HG03460 (cell line): Measurements from ENCODE around the gene RFPL2.
"Not testable (repeated sequence)": the region's sequence is repeated elsewhere in the genome, so short reads cannot be mapped to it uniquely, and the experiment has no call there.

ENCODE experiments used
- ATAC-seq: cut with Tn5 transposase; IDR thresholded peaks from one replicate; pipeline ENCODE4 v1.9.1; 2021; ENCODE audit not compliant: unreplicated experiment

Gene RFPL2

DNA sequence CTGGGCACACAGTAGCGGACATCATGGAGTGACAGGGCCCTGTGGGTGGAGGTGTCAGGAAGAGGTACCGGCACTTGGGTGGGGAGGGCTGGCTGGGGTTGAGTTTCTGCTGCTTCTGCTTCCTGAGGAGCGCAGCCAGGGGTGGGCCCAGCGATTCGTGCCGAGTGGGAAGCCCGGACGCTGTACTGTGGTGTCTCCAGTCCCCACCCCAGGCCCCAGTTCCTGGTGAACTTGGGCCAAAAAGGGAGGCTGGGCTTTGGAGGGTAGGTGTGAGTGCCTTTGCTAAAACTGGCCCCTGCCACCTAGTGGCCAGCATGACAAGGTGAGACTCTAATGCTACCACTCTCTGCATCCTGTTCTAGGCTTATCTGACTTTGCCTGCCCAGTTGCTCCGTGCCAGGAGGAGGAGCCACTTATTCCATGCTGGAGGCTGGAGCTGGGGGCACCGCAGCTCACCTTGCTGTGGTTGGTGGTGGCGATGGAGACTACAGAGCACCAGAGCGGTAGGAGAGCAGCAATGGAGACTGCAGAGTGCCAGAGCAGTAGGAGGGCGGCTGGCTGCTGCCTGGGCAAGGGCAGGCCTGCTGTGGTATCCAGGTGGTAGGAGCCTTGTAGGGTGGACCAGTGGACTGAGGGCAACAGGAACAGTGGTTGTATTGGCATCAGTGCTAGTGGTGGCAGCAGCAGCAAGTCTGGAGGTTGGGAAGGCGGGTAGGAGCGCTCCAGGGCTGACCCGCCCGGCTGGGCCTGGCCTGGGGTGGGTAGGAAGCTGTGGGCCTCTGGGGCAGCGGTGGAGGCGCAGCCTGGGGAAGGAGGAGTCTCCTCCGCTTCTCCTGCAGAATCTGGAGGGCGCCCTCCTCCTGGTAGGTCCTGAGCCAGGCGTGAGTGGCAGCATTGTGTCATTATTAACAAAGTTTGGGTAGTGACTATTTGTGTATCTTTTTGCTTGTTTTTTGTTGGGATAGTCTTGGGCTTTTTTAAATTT is 2.2 kb upstream of the RFPL2 start:
- no peak for ATAC-seq

- ATAC-seq: no peak
Measured at GRCh38 chr22:32205974-32206773, 1.3 kb upstream of the RFPL2 start.

DNA sequence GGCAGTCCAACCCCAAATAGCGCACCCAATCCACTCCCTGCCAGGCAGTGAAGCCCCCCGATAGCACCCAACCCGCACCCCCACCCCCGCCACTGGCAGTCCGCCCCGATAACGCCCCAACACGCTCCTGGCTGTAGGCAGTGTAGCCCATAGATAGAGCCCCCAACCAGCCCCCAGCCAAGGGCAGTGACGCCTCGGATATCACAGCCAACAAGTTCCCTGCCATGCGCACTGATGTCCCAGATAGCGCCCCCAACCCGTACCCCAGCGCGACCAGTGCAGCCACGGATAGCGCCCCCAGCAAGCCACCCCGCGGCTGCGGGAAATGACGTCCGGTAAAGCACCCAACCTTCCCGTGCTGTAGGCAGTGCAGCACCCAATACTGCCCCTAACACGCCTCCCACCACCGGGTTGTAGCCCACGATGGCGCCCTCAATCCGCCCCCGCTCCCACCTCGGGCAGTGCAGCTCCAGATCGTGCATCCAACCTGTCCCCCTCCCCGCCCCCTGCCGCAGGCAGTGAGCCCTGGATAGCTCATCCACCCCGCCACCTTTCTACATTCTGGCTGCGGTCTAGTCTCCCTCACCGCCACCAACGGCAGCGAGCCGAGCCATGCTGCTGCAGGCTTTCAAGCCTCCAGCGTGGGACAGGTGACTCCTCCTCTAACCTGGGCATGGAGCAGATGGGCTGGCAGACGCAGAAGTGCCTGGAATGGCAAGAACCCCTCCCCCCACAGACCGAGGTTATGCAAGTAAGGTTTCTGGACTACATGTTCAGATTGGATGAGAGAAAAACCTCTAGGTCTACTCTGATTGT is 625 bp downstream of the RFPL2 start:
- ATAC-seq: no peak

DNA sequence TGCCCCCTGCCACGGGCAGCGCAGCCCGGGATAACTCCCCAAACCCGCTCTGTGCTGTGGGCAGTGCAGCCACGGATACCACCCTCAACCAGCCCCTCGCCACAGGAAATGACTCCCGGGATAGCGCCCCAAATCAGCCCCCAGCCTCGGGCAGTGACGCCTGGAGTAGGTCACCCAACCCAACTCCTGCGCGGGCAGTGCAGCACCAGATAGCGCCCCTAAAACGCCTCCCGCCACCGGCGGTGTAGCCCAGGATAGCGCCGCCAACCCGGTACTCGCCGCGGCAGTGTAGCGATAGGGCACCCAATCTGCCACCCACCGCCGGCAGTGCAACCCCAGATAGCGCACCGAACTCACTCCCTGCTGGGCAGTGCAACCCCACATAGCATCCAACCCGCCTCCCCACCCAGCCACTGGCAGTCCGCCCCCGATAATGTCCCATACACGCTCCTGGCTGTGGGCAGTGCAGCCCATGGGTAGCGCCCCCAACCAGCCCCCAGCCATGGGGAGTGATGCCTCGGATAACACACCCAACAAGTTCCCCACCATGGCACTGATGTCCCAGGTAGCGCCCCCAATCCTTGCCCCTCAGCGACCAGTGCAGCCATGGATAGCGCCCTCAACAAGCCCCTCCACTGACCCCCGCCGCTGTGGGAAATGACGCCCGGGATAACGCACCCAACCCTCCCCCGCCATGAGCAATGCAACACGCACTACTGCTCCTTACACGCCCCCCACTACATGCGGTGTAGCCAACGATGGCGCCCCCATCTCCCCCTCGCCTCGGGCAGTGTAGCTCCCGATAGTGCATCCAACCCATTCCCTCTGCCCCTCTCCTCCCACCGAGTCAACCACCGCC is 1.5 kb downstream of the RFPL2 start:
- no peak for ATAC-seq

DNA sequence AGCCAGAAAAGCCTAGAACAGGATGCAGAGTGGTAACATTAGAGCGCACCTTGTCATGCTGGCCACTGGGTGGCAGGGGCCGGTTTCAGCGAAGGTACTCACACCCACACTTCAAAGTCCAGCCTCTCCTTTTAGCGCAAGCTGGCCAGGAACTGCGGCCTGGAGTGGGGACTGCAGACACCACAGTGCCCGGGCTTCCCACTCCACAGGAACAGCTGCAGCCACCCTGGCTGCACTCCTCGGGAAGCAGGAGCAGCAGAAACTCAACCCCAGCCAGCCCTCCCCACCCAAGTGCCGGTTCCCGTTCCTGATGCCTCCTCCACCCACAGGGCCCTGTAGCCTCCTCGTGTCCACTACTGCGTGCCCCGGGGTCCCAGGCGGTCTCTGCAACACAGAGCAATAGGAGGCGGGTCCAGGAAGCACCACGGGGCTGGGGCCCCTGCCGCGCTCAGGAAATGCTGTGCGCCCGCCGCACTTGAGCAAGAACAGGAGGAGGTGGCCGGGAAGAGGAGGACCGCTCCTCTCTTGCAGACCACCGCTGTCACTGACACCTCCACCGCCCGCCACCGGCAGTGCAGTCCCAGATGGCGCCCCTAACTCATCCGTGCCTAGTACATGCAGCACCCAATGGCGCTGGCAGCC is 2.2 kb downstream of the RFPL2 start:
- no peak for ATAC-seq

DNA sequence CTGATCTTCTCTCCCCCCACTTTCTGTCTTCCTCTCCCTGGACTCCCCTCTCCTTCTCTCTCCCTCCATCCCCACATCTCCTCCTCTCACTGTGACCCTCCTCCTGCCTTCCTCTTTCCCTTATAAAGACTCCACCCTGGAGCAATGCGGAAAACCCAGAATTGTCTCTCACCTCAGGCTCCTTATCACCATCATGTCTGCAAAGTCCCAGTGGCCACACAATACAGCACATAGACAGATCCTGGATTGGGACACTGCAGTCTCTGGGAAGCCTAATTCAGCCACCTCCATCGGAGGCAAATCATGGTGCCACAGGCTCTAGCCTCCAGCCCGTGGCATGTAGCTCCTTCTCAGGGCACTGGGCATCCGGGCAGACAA is 2.7 kb downstream of the RFPL2 start:
- ATAC-seq: no peak

DNA sequence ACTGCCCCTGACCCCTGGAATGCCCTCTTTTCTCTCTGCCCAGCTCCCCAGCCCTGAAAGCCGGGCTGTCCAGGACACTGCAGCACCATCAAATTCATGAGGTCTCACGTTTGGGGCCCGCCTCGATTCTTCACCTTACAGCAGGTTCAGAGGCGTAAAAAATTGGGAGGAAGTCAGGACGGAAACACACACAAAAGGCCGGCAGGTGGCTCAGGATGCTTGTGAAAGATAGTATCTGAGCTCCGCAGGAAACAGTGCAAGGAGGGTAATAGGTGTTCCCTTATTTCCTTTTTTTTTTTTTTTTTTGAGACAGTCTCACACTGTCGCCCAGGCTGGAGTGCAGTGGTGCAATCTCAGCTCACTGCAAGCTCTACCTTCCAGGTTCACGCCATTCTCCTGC is 4.1 kb downstream of the RFPL2 start:
- no peak for ATAC-seq

DNA sequence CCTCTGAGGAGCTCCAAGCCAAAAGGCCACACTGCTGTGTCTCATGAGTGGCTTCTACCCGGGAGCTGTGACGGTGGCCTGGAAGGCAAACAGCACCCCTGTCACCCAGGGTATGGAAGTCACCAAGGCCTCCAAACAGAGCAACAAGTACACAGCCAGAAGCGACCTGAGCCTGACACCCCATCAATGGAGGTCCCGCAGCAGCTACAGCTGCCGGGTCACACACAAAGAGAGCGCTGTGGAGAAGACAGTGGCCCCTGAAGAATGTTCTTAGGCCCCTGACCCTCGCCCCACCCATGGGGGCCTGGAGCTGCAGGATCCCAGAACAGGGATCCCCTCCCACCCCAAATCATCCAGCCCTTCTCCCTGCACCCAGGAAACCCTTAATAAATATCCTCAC is 4.9 kb downstream of the RFPL2 start:
- ATAC-seq: no peak

DNA sequence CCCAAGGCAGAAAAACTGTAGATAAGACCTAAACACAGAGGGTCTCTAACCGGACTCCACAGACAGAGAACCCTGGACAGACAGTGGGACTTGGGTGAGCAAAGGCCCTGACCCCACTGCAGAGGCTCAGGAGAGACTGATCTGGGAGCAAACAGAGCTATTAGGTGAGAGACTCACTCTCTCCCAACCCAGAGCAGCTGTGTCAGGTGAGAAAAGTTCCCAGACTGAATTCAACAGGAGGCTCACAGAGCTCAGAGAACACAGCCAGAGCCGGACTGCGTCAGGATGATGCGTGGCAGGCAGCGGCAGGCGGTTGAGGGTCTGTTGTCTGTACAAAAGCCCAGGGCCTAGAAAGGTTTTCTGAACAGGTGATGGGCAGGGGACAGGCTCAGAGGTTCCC is 5.5 kb downstream of the RFPL2 start:
- ATAC-seq: no peak

- not testable (repeated sequence) for ATAC-seq
Measured at GRCh38 chr22:32197553-32198226, 7.2 kb downstream of the RFPL2 start.

- not testable (repeated sequence) for ATAC-seq
Measured at GRCh38 chr22:32195900-32196299, 9.0 kb downstream of the RFPL2 start.

- ATAC-seq: not testable (repeated sequence)
Measured at GRCh38 chr22:32193346-32193745, 11.5 kb downstream of the RFPL2 start.

DNA sequence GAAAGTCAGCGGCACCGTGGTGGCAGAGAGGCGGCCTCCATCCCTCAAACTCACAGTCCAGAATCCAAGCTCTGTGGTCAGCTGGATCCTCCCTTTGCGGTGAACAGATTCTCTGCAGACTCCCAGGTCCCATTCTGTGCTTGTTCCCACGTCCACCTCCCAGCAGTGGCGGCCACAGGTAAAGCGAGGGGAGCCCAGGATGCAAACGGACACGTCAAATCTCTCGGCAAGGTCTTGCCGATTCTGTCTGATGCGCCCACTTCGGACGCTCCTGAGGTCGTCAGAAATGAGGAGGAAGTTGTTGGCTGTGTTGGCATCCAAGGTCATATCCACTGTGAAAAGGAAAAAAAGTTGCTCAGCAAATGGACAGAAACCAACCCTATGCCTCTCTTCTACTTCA is 13.9 kb downstream of the RFPL2 start:
- ATAC-seq: not testable (repeated sequence)

DNA sequence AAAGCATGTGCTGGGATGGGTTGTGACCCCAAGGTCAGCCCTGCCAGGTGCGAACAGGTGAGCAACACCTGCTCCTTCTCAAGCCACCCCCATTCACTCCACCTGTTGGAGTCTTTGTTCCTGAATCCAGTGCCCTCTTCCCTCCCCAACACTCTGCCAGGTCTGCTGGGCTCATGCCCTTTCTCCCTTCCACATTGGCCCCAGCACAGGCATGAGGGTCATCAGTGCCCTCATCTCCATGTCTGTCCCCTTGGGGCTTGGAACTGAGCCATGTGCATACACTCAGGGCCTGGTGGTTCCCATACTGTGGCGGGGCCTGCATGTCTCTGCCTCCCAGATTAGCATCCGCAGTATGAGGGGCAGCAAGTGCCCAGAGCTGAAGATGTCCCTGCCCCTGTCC is 19.1 kb downstream of the RFPL2 start:
- no peak for ATAC-seq

- no peak for ATAC-seq
Measured at GRCh38 chr22:32183625-32184024, 21.2 kb downstream of the RFPL2 start.

DNA sequence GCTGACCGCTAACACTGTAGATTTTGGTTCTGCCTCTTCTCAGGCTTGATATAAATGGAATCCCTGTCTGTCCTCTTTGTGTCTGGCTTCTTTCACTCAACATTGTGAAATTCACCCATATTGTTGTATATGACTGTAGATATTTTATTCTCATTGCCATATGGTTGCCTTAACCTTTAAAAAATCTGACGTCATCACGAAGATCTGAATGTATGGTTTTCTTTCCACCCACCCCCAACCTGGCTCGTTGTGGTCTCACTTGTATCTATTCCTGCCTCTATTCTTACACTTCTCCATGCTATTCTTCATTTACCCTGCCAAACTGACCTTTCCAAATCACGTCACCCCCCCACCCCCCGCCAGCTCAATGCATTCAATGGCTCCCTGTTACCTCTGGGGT is 23.8 kb downstream of the RFPL2 start:
- no peak for ATAC-seq

GRCh38 chr22:32177221-32177765 is 27.6 kb downstream of the RFPL2 start:
- ATAC-seq: no peak

- ATAC-seq: no peak
Measured at GRCh38 chr22:32175683-32176644, 28.9 kb downstream of the RFPL2 start.
